ENCODE results near the gene TREML2. TPM values are rescaled to one million over a fixed set of nuclear protein-coding genes. Genes with fewer than 3 reads are reported as not detected.

The TREML2 gene
- total RNA-seq, 4 donors from 2014 or later: 0.09 to 0.10 TPM; not detected in 2

DNA sequence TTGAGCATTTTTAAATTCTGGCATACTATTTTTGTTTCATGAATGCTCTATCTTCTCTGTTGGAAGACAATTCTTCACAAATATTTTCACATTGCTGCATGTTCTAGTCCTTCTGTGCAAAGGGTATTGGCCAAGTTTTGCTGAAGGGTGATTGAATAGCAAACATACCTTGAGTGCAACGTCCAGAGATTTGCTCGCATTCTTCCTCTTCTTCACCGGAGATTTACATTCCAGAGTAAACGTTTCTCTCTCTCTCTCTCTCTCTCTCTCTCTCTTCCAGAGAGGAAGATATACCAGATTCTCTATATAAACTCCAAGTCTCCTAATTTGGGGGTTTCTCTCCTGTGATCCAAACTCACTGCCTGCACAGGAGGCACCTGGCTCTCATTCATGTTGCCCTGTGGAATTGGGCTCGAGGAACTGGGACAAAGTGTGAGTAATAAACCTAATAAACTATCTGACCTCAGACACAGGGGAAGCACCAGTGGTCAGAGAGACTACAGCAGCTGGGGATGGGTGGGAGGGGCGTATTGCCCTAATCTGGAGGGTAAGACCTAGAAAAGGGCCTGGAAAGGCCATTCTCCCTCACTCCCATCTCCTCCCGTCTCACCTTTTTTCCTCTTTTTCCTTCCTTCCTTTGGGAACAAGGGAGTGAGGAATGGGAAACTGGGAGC is 45.7 kb downstream of the TREML2 start:
- no peak for TF ChIP-seq POLR2A (IDR thresholded peaks at IDR 0.05)
- TF ChIP-seq, protein P1, sequence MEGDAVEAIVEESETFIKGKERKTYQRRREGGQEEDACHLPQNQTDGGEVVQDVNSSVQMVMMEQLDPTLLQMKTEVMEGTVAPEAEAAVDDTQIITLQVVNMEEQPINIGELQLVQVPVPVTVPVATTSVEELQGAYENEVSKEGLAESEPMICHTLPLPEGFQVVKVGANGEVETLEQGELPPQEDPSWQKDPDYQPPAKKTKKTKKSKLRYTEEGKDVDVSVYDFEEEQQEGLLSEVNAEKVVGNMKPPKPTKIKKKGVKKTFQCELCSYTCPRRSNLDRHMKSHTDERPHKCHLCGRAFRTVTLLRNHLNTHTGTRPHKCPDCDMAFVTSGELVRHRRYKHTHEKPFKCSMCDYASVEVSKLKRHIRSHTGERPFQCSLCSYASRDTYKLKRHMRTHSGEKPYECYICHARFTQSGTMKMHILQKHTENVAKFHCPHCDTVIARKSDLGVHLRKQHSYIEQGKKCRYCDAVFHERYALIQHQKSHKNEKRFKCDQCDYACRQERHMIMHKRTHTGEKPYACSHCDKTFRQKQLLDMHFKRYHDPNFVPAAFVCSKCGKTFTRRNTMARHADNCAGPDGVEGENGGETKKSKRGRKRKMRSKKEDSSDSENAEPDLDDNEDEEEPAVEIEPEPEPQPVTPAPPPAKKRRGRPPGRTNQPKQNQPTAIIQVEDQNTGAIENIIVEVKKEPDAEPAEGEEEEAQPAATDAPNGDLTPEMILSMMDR (IDR thresholded peaks at IDR 0.05 in 4 of 5, conservative IDR thresholded peaks at IDR 0.05 in 1 of 5): no peak
- Histone ChIP-seq H3K9me3 (no peaks in the 10 kb centered on the region), H3K36me3 (no peaks in the 10 kb centered on the region), H3K4me1 (no peaks in the 10 kb centered on the region), H3K4me3 (no peak overlapping the region), H3K27ac (no peak overlapping the region), H3K27me3 (no peaks in the 10 kb centered on the region)
- ATAC-seq (no peak), DNase-seq (no peak)
- intact Hi-C loops (cut with DNase I; ENCODE audit: low total_unique reads): no loop called here
- in situ Hi-C loops (cut with MboI; ENCODE audit: low sequenced_read_pairs in 4 of 4): no loop called here

DNA sequence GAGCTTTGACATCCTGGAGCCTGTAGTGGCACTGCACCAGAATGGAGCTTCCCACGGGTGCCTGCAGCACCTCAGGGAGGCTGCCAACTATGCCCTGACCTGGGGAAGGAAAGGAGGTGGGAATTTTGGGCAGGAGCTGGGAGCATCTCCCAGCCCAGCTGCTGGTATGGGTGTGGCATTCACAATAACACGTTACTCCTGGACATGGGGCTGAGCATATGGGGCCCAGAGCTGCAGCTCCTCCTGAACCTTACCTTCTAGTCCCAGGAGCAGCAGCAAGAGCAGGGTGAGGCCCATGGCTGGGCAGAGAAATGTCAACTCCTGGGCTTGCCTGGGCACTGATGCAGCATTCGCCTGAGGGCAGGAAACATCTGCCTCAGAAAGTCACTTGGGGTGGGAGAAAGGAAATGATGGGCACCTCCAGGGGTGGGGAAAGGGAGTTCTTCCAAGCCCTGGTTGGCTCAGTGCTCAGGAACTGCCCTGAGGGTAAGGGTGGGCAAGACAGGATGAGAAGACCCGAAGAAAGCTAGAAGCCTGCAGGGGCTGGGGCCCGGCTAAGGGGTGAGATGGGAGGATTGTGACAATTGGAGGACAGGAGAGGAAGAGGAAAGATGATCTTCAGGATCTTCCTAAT is 46.8 kb downstream of the TREML2 start, which contains the start of gene TREML1:
Gene TREML1 (minus strand): TSS at position 356 of the 634 bp plus-strand sequence. CDS start 59 bp downstream, at position 297.
- in situ Hi-C loops (cut with MboI; ENCODE audit: low sequenced_read_pairs in 4 of 4) (no loop called here), intact Hi-C loops (cut with DNase I; ENCODE audit: low total_unique reads) (no loop called here)
- no peak within 1 kb of the TSS for H3K4me3 ChIP-seq
- no peaks in the 10 kb centered on the region for H3K9me3 ChIP-seq
- ATAC-seq: no peak
- no peaks in the 10 kb centered on the region for H3K4me1 ChIP-seq
- TF ChIP-seq, protein P1 (IDR thresholded peaks at IDR 0.05 in 4 of 5, conservative IDR thresholded peaks at IDR 0.05 in 1 of 5): no peak
- no peak for TF ChIP-seq POLR2A (IDR thresholded peaks at IDR 0.05)
- no peak within 1 kb of the TSS for H3K27ac ChIP-seq
- no peaks in the 10 kb centered on the region for H3K27me3 ChIP-seq
- DNase-seq: no peak
- H3K36me3 ChIP-seq: peaks cover 0 to 2% of the 10 kb centered on the region in 2 donors

DNA sequence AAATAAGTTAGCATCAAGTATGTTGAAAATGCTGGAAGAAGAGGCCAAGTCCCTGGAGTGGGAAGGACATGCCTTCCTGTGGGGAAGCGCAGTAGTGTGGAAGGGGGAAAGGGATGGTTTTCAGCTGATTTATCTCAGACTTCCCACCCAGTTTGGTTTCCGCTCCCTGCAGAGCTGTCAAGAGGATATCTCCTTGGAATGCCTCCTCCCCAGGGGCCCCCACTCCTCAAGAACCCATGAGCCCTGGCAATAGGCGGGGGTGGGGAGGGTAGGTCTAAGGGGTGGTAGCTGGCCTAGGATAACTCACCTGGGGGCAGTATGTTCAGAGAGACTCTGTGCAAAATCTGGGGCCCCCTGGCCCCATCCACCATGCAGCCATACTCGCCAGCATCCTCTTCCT is 47.5 kb downstream of the TREML2 start:
- no peaks in the 10 kb centered on the region for H3K4me1 ChIP-seq
- DNase-seq: no peak
- H3K4me3 ChIP-seq: no peak overlapping the region
- no peaks in the 10 kb centered on the region for H3K27me3 ChIP-seq
- intact Hi-C loops (cut with DNase I; ENCODE audit: low total_unique reads): no loop called here
- H3K36me3 ChIP-seq: peaks cover 0 to 6% of the 10 kb centered on the region in 2 donors
- no peaks in the 10 kb centered on the region for H3K9me3 ChIP-seq
- in situ Hi-C loops (cut with MboI; ENCODE audit: low sequenced_read_pairs in 4 of 4): no loop called here
- H3K27ac ChIP-seq: no peak overlapping the region
- TF ChIP-seq POLR2A (IDR thresholded peaks at IDR 0.05): no peak
- TF ChIP-seq, protein P1 (IDR thresholded peaks at IDR 0.05 in 4 of 5, conservative IDR thresholded peaks at IDR 0.05 in 1 of 5): no peak
- no peak for ATAC-seq

DNA sequence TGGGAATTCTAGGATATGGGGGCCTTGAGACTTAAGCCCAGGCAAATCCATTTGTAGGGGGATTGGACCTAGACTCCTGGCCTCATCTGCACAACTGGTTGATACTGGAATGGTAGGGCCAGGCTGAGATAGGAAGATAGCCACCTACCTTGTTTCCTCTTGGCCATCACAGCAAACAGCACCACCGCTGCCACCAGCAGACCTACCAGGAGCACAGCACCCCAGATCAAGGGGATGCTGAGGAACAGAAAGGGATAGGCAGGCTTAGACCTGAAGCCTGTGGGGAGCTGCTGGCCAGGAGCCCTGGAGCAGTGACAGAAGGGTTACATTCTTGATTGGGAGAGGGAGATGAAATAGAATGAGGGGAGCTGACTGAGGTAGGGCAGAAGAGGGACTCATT is 50.3 kb downstream of the TREML2 start:
- no peaks in the 10 kb centered on the region for H3K4me1 ChIP-seq
- ATAC-seq (no peak), DNase-seq (no peak)
- H3K4me3 ChIP-seq: no peak overlapping the region
- H3K27ac ChIP-seq: no peak overlapping the region
- intact Hi-C loops (cut with DNase I; ENCODE audit: low total_unique reads) (no loop called here), in situ Hi-C loops (cut with MboI; ENCODE audit: low sequenced_read_pairs in 4 of 4) (no loop called here)
- peaks cover 0 to 12% of the 10 kb centered on the region in 2 donors for H3K36me3 ChIP-seq
- TF ChIP-seq, protein P1 (IDR thresholded peaks at IDR 0.05 in 4 of 5, conservative IDR thresholded peaks at IDR 0.05 in 1 of 5): no peak
- TF ChIP-seq POLR2A (IDR thresholded peaks at IDR 0.05): no peak
- H3K27me3 ChIP-seq: no peaks in the 10 kb centered on the region
- no peaks in the 10 kb centered on the region for H3K9me3 ChIP-seq
